ENCODE data around the gene BDKRB2.

DNA sequence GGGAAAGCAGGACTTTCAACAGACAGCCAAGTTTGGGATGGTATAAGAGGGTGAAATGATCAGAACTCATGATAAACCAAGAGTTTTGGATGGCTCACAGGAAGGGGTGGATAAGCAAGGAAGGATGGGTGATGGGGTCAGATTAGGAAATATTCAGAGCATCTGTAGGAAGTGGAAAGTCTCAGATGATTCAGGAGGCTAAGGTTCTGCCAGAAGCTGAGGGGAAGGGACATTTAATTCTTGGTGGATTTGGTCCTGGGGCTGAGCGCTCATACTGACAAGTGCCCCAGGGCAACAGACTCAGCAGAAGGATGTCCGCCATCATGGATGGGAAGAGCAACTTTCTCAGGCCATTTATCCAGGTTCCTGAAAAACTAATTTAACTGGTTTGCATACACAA lies 28.4 kb upstream of the BDKRB2 start:
- TF ChIP-seq POLR2A (IDR thresholded peaks at IDR 0.05; ENCODE audit: low read depth, low read length) = no peak
- TF ChIP-seq POLR2AphosphoS5 (IDR thresholded peaks at IDR 0.05; ENCODE audit: low read depth, low read length) = no peak
- no peak for TF ChIP-seq TAF1 (IDR thresholded peaks at IDR 0.05; ENCODE audit: low read depth, low read length)
- no peak for TF ChIP-seq SPI1 (IDR thresholded peaks at IDR 0.05; ENCODE audit: low read depth, low read length)
- TF ChIP-seq POU2F2 (IDR thresholded peaks at IDR 0.05; ENCODE audit: low read depth, low read length) = no peak
- TF ChIP-seq PAX5 (IDR thresholded peaks at IDR 0.05; ENCODE audit: insufficient read depth, low read length, severe bottlenecking) = no peak
